NCI-H526 (cell line): ENCODE results near the gene ZNF709.
"Not testable (repeated sequence)": the region's sequence is repeated elsewhere in the genome, so short reads cannot be mapped to it uniquely, and the experiment has no call there.

Experiments used
- DNase-seq, 2 experiments: peaks; one replicate each; lab custom pipeline; 2025; lab: John Stamatoyannopoulos, UW

Gene ZNF709

GRCh38 chr19:12484371-12485051 is at the start of gene ZNF709:
ZNF709 (minus strand) TSS chr19:12484816; CDS start chr19:12484657, 159 bp downstream.
- DNase-seq, result peak; percentile 72 to 89

DNA sequence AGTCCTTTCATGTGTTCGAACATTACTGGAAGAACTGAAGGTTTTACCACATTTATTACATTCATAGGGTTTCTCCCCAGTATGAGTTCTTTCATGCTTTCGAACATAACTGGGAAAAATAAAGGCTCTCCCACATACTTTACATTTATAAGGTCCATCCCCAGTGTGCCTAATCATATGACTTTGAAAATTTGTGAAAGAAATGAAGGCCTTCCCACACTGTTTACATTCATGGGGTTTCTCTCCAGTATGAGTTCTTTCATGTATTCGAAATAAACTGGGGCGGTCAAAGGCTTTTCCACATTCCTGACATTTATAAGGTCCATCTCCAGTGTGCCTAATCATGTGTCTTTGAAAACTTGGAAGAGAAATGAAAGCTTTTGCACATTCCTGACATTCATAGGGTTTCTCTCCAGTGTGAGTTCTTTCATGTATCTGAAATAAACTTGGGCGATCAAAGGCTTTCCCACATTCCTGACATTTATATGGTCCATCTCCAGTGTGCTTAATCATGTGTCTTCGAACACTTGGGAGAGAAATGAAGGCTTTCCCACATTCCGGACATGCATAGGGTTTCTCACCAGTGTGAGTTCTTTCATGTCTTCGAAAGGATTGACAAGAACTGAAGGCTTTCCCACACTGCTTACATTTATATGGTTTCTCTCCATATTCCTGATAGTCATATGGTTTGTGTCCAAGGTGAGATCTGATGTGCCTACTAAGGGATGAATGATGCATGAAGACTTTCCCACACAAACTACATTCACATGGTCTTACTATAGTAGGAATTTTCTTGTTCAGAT is 42.6 kb upstream of the ZNF709 start:
- DNase-seq, result no peak

- DNase-seq, result no peak
Observed at GRCh38 chr19:12526542-12526941, 41.9 kb upstream of the ZNF709 start.

DNA sequence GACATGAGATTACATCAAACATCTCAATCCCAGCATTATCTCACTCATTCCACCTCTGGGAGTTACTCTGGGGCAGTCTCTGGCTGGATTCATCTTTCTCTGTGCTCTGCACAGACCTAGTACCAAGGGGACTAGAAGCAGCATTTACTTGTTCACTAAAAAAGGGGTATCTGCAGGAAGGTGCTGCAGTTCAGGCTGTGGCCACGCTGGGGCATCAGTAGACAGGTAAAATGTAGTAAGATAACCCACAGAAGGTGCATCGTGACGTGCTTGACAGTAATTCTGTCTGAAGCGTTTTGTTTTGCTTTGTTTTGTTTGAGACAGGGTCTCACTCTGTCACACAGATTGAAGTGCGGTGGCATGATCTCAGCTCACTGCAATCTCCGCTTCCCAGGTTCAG is 37.4 kb upstream of the ZNF709 start:
- peak; percentile 7 to 14 for DNase-seq

DNA sequence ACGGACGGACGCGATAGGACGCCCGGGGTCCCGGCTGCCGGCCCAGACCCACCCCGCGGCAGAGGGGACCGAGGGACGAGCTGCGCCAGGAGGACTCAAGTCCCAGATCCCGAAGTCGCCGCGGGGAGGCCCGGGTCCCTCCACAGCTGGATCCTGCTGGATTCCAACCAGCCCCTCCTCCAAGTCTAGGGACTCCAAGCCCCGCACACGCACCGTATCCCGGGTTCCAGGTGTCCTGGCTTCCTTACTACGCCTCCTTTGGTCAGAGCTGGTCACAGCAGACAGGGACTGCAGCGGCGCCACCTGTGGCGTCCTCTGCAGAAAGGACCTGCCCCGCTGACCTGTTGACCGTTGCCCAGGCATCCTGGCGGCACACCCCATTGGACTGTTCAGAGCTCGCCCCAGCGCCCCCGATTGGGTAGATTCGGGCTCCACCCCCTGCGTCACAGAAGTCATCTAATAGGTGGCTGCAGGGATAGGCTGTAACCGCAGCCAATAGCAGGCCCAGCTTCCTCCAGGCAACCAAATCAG is 29.0 kb upstream of the ZNF709 start:
- no peak for DNase-seq

DNA sequence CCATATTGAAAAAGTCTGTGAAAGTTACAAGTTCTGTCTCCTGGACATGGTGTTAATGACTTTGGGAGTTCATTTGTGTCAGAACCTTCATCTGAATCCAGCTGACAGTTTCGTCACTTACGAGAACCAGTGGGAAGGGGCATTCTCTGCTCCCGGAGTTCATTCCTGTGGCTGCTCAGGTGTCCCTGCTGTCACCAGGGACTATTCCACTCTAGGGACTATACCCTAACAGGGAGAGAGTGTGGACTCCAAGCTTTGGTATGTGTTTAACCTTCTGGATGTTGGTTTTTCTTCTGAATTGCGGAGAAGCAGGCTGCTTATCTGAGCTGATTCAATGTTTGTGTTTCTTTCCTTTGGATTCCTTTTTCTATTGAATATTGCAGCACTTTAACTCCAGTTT is 12.4 kb upstream of the ZNF709 start:
- DNase-seq, result no peak

DNA sequence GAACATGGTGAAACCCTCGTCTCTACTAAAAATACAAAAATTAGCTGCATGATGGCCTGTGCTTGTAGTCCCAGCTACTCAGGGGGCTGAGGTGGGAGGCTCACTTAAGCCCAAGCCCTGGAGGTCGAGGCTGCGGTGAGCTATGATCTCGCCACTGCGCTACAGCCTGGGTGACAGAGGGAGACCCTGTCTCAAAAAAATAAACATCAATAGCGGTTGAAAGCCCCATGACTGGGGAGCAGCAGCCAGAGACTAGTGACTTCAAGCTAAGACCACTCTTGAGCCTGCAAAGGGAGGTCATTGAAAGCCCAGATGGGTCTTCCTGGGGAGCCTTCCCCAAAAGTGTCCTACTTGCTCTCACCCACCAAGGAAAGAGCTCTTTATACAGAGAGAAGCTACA is 11.9 kb upstream of the ZNF709 start:
- no peak for DNase-seq

GRCh38 chr19:12495002-12495802 is 10.6 kb upstream of the ZNF709 start:
- peak; percentile 85 to 94 for DNase-seq

GRCh38 chr19:12494260-12494860 is 9.7 kb upstream of the ZNF709 start:
- DNase-seq, result no peak

DNA sequence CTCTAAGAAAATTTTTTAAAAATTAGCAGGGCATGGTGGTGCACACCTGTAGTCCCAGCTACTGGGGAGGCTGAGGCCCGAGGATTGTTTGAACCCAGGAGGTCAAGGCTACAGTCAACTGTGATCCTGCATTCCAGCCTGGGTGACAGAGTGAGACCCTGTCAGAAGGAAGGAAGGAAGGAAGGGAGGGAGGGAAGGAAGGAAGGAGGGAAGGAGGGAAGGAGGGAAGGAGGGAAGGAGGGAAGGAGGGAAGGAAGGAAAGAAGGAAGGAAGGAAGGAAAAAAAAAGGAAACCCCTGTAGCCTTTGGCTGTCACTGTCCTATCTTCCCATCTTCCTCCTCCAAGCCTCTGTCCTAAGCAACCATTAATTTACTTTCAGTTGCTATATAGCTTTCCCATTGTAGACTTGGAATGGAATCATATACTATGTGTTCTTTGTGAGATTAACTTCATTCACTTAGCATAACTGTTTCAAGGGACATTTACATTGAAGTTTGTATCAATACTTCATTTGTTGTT is 1.7 kb upstream of the ZNF709 start:
- DNase-seq, result not testable (repeated sequence)

GRCh38 chr19:12485571-12485970 is 955 bp upstream of the ZNF709 start:
- DNase-seq, result no peak

GRCh38 chr19:12485052-12485416 is 418 bp upstream of the ZNF709 start:
- DNase-seq, result no peak

- DNase-seq, result no peak
Observed at GRCh38 chr19:12484011-12484370, 625 bp downstream of the ZNF709 start.

GRCh38 chr19:12482509-12482886 is 2.1 kb downstream of the ZNF709 start:
- peak in 1 of 2 experiments; percentile 11 for DNase-seq

GRCh38 chr19:12481781-12482508 is 2.7 kb downstream of the ZNF709 start:
- DNase-seq, result no peak

DNA sequence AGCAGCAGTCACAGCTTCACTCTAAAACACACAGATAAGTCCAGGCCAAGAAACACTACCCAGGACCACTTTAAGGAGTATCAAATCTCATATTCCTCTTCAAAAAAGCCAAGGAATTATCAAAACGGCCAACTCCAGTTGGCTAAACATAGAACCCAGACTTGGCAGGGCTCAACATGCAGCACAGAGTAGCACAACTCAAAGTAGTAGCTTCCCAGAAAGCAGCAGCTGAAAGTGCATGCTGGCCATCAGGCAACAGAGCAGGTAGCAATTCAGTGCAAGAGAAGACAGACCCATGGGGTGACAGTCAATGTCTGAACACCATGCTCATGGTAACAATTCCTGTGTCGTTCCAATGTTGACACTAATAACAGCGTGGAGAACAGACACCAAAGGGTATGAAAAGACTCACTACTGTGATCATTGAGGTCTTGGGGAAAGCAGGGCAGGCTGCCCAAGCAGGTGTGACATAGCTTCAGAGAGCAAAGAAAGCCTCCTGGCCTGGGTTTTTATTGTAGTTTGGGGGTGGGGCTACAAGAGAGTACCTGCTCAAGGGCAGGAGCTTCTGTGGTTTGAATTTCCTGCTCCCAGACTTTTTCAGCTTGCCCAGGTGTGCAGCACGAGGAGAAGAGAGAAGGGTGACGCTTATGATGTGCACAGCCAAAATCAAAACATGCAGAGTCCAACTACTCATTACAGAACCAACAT is 6.2 kb downstream of the ZNF709 start:
- no peak for DNase-seq

DNA sequence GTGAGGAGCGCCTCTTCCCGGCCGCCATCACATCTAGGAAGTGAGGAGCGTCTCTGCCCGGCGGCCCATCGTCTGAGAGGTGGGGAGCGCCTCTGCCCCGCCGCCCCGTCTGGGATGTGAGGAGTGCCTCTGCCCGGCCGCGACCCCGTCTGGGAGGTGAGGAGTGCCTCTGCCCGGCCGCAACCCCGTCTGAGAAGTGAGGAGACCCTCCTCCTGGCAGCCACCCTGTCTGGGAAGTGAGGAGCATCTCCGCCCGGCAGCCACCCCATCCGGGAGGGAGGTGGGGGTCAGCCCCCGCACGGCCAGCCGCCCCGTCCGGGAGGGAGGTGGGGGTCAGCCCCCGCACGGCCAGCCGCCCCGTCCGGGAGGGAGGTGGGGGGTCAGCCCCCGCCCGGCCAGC is 17.0 kb downstream of the ZNF709 start:
- not testable (repeated sequence) for DNase-seq

DNA sequence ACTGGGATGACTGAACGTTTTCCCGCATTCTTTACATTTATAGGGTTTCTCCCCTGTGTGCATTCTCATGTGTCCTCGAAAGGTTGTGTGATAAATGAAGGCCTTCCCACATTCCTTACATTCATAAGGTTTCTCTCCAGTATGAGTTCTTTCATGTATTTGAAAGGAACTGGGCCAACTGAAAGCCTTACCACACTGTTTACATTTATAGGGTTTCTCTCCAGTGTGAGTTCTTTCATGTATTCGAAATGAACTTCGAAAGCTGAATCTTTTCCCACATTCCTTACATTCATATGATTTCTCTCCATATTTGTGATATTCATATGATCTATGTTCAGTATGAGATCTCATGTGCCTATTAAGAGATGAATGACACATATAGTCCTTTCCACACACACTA is 19.4 kb downstream of the ZNF709 start:
- DNase-seq, result no peak

- DNase-seq, result no peak
Observed at GRCh38 chr19:12464769-12465168, 19.8 kb downstream of the ZNF709 start.

GRCh38 chr19:12464139-12464538 is 20.5 kb downstream of the ZNF709 start:
- DNase-seq, result not testable (repeated sequence)

GRCh38 chr19:12453495-12453894 is 31.1 kb downstream of the ZNF709 start:
- no peak for DNase-seq
